CD4-positive, alpha-beta T cell treated with Interleukin-6 for 4 hours (primary cell): ENCODE data around the gene DEPDC5.

ENCODE experiments used
- DNase-seq: peaks from one replicate; pipeline ENCODE4 v3.0.0-alpha.2; 2020; ENCODE audit warnings: mixed read lengths

The DEPDC5 gene

DNA sequence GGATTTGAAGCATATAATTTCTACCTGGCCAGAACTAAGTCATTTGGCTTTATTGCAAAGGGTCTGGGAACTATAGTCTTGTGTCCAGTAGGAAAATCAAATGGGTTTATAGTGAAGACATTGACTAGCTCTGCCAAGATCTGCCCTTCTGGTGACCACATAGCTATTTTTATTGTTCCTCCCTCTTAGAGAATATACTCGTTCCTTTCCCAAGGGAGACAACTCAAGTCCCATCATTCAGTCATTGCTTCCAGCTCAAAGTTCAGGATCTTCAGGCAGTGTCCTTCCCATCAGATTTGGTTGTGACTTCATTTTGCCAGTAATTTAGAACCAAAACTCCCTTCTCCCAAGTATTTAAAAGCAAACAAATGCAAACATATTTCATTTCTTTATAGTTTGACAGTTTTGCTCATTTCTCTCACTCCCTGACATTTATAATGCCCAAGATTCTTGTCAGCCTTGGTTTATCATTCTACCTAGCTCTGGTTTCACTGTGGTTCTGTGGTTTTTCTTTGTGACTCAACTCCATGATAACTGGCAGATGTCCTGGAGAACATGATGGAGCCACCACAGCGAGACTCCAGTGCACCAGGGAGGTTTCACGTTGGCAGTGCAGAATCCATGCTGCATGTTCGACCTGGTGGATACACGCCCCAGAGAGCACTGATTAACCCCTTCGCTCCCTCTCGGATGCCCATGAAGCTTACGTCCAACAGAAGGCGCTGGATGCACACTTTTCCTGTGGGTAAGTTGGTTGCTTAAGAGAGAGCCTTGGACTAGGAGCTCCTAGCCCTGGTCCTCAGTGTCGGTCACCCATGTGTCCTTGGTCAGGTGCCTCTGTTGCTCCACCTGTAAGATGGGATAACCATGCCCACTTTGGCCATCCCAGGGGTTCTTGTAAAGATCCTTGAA is 64.9 kb downstream of the DEPDC5 start:
- no peak for DNase-seq

- DNase-seq = no peak
Measured at GRCh38 chr22:31820655-31821054, 66.8 kb downstream of the DEPDC5 start.

- DNase-seq = no peak
Measured at GRCh38 chr22:31821572-31821971, 67.8 kb downstream of the DEPDC5 start.

- DNase-seq = no peak
Measured at GRCh38 chr22:31822523-31822922, 68.7 kb downstream of the DEPDC5 start.

- DNase-seq = no peak
Measured at GRCh38 chr22:31825513-31825912, 71.7 kb downstream of the DEPDC5 start.

- DNase-seq = no peak
Measured at GRCh38 chr22:31826443-31826842, 72.6 kb downstream of the DEPDC5 start.

DNA sequence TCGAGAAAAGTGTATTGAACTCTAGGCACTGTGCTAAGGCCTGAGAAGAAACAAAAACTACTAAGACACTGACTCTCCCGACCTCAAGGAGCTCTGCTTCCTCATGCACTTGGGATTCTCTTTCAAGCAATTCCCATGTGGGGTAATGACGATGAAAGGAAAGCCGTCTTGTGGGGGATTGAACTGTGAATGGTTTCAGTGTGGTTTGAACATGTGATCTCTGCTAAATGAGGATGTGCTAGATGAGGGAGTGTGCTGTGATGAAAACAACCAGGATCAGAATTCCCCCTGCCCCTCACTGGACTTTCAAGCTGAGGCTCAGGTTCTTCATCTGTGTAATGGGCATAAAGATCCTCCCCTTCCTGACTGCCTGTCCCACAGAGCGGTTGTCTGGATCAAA is 74.9 kb downstream of the DEPDC5 start:
- no peak for DNase-seq

DNA sequence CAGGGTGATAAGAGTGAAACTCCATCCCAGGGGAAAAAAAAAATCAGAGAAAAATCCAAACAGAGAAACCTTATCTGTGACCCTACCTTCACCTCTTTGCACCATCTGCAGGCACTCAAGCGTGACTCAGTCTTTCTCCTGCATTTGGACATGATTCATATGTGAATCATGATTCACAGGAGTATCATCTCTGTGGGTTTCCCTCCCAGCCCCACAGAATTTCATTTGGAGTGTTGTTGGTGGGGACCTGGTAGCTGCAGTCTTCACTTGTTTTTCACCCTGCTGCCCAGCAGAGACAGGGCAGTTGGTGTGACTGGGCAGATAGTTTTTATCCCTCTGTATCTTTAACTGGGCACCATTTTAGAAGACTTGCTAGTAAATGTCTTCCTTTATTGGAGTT is 75.7 kb downstream of the DEPDC5 start:
- DNase-seq = peak; percentile 7

- no peak for DNase-seq
Measured at GRCh38 chr22:31830721-31831070, 76.9 kb downstream of the DEPDC5 start.

DNA sequence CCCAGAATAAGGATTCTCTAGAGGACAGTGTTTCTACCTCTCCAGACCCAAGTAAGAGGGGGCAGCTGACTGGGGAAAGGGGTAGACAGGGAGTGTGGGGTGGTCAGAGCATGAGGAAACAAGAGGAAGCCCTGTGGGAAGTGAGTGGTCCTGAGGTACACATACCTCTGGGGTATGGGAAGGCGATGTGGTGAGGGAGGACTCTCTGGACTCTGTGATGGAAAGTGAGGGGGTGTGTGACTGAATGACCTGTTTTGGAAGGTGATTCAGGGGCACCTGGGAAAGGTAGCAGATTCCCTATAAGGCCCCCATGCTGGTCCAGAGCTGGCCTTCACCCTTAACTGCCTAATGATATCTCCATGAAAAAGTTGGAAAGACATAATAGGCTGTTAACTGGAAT is 80.1 kb downstream of the DEPDC5 start:
- no peak for DNase-seq

DNA sequence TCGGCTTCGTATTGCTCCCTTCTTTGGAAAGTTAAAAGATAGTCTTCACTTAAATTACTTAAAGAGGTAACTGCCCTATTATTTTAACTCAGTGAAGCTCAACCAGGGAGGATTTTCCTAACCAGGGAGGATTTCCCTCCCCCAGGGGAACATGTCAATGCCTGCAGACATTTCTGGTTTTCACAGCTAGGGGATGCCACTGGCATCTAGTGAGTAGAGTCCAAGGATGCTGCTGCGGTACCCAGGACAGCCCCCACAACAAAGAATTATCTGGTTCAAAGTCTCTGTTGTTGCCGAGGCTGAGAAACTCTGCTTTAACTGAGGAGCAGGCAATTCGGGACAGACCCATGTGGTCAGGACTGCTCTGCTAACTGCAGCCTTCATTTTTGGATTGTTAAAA is 82.2 kb downstream of the DEPDC5 start:
- no peak for DNase-seq

- DNase-seq = no peak
Measured at GRCh38 chr22:31838917-31839316, 85.1 kb downstream of the DEPDC5 start.

DNA sequence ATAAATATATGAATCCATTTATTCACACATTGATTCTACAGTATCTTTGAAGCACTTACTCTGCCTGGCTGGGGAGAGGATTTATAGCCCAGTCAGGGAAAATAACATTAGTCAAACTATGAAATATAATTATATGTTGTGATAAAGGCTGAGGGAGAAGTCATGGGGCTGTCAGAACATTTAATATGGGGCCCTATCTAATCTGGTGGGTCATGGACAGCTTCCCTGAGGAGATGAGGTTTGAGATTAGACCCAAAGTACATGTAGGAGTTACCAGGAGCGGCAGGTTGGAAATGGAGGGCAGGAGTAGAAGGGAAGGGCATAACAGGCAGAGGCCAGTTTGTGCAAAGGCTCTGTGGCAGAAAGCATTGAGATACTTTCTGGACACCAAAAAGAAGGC is 86.2 kb downstream of the DEPDC5 start:
- DNase-seq = no peak

DNA sequence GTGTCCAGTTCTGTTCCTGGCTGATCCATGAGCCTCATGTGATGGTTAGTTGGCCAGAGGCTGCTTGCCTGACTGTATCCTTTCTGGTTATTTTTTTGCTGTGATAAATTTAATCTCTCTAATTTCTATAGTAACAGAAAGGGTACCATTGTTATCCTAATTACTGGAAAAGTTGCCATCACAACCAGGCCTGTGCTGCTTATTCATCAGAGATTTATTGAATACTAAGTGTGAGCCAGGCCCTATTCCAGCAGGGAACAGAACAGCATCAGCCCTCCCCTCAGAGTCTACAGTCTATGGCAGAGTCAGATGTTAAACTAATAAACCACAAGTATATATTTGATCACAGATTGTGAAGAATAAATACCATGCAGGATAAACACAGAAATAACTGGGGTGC is 86.8 kb downstream of the DEPDC5 start:
- no peak for DNase-seq

DNA sequence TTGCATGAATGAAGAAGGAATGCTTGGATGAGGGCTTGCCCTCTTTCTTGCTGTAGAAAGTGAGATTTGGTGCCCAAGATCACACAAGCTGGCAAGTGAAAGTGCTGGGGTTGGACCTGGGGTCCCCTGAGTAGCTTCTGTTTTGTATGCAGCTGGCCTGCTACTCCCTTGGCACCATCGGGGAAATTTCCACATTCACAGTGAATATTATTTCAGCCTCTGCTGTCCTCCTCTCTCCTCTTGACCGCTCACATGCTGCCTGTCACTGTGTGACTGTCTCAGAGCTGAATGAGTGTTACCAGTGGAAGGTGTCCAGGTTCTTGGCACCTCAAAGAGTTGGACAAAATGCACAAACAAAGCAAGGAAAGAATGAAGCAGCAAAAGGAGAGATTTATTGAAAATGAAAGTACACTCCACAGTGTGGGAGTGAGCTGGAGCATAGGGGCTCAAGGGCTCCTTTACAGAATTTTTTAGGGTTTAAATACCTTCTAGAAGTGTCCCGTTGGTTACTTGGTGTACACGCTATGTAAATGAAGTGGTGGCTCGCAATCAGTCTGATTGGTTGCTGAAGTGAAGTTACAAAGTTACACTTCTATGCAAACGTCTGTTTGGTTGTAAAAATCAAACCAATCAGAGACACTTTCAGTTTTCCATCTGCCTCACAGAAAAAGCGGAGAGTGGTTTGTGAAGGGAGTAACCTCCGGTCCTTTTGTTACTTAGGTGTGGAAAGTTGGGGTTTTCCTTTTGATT is 87.4 kb downstream of the DEPDC5 start:
- no peak for DNase-seq

DNA sequence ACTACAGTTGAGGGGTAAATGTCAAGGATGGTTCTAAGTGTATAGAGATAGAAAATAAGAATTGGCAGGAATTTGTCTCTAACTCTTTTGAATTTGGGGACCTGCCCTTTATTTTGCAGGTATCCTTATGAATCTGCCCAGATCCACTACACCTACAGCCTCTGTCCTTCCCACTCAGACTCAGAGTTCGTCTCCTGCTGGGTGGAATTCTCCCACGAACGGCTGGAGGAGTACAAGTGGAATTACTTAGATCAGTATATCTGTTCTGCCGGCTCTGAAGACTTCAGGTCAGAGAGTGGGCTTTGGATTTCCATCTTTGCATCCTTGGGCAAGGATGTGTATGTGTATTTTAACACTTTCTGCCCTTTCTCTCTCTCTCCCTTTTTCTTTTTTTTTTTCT is 89.7 kb downstream of the DEPDC5 start:
- no peak for DNase-seq

- no peak for DNase-seq
Measured at GRCh38 chr22:31844941-31845340, 91.1 kb downstream of the DEPDC5 start.

DNA sequence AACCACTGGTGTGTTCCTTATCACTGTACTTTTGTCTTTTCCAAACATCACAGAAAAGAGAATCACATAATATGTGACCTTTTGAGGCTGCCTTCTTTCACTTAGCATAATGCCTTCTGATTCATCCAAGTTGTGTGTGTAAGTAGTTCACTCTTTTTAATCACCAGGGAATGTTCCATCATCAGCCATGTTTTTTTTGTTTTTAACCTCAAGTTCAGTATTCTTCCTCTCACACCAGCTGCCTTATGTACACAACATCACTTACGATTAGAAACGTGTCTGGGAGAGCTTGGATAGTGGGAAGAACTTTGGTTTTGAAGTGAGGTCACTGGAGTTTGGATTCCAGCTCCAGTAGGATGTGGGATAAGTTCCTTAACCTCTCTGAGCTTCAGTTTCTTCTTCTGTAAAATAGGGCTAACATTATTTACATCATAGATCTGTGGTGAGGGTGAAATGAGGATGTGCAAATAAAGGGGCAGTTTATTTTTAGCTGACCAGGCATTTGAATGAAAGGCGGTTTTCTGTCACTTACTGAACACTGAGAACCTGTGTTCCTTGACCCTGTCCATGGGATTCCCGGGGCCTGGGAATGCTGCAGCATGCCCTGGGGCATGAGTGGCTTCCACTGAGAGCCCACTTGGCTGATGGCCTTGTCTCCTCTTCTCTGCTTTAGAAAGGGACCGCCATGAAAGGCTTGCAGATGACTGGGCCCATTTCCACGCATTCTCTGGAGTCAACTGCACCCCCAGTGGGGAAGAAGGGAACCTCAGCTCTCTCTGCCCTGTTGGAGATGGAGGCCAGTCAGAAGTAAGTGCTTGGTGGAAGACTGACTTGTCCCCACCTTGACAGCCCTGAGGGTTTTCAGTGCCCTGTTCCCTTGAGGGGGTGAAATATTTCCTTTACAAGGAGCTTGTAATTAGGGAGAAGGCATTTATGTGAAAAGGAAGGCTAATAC is 92.6 kb downstream of the DEPDC5 start:
- DNase-seq = no peak

- no peak for DNase-seq
Measured at GRCh38 chr22:31848411-31848810, 94.6 kb downstream of the DEPDC5 start.

- no peak for DNase-seq
Measured at GRCh38 chr22:31850135-31850534, 96.3 kb downstream of the DEPDC5 start.

GRCh38 chr22:31852691-31853421 is 99.0 kb downstream of the DEPDC5 start:
- no peak for DNase-seq

- no peak for DNase-seq
Measured at GRCh38 chr22:31853736-31854495, 100.1 kb downstream of the DEPDC5 start.
